Measurements from ENCODE around the gene ZNF598. TPM values are rescaled to one million over a fixed set of nuclear protein-coding genes. Genes with fewer than 3 reads are reported as not detected.

ZNF598 gene
- polyA plus RNA-seq, 4 donors, result 17.6 to 27.5 (median 18.1) TPM

- DNase-seq (ENCODE audit: low read depth in 4 of 4, low spot score in 3 of 4), result peak; percentile 75 to 81 (median 79)
These were observed 17.5 kb downstream of the ZNF598 start for GRCh38 chr16:1991948-1992703.

DNA sequence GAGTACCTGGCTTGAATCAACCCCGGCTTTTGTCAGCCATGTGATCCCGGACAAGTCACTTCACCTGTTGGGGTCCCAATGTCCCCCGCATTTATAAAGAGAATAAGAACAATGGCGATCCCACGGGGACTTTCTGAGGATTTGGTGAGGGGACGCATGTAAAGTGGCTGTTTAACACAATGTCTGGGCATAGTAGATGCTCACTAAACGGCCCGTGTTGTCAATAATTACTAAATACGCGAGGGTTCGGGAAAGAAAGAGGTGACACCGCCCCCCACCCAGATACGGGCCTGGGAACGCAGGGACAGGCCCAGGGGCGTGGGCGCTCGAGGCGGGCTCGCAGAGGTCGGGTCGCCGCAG is 18.1 kb downstream of the ZNF598 start:
- DNase-seq (ENCODE audit: low read depth in 4 of 4, low spot score in 3 of 4), result no peak

- DNase-seq (ENCODE audit: low read depth in 4 of 4, low spot score in 3 of 4), result no peak
These were observed 18.5 kb downstream of the ZNF598 start for GRCh38 chr16:1991135-1991551.

DNA sequence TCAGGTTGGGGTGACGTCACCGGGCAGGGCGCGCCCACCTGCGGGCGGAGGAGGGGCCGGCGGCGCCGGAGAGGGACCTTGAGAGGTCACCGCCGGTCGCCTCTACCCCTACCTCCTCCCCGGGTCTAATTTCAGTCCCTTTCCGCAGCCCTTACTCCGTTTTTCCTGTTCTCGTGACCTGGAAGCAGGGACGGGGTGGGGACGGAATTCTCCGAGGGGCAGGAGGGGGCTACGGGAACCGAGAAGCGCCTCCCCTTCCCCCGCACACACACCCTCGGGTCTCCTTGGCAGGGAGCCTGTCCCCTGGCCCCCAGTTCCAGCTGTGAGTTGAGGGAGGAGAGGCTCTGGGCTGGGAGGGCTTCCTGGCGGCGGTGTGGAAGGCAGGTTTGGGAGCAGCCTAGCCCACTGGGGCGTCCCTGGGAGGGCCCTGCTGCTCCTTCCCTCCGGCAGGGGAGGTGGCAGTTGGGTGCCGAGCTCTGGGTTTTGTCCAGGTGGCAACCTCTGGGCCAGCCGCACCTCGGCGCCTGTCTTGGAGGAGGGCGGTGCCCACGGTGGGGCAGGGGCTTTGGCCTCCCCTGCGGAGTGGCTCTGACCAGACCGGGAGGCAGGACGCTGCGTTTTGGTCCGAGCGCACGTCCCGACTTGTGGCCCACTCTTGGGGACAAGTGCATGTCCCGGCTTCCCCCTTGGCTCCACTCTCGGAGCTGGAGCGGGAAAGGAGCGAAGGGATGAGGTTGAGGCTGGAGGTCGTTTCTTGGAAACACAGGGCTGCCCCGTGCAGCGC is 19.1 kb downstream of the ZNF598 start:
- no peak for DNase-seq (ENCODE audit: low read depth in 4 of 4, low spot score in 3 of 4)

DNA sequence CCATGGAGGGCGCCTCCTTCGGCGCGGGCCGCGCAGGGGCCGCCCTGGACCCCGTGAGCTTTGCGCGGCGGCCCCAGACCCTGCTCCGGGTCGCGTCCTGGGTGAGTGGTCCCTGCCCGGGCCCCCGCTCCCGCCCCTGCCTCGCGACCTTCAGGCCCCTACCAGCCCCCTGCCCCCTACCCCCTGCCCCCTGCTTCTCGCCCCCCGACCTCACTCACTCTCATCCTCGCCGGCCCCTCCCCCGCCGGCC is 19.6 kb downstream of the ZNF598 start:
- no peak for DNase-seq (ENCODE audit: low read depth in 4 of 4, low spot score in 3 of 4)

DNA sequence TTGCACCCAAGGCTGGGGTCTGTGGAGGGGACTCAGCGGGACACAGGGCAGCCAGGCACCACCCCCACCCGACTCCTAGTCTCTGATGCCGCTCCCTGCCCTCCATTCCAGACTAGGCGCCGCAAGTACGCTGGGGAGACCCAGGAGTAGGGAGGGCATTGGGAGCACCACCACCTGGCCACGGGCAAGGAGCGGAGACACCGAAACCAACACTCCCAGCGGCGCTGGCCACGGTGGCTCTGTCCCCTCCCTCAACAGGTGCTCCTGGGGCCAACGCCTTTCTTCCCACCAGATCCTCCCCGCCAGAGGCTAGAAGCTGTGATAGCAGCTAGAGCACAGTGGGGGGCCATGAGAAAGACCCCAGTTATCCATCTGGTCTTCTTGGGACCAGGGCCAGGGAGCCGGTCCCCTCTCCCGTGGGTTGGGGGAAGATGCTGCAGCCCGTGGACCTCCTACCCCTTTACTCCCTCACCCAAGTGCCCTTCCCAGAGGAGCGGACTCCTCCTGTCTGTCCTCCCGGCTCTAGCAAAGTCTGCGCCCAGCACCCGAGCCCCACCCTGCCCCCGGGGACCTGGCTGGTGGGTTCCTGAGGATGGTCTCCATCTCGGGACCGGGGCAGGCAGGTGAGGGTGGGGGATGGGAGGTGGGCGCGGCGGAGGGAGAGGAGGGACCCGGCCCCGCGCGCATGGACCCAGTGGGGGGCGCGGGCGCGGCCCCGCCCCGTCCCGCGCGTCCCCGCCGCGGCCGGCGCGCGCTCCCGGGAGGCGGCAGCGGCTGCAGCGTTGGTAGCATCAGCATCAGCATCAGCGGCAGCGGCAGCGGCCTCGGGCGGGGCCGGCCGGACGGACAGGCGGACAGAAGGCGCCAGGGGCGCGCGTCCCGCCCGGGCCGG is 20.2 kb downstream of the ZNF598 start, which contains the start of gene SYNGR3:
Gene SYNGR3, plus strand, starts transcription at position 762 of the 892 bp plus-strand sequence. CDS start 133 bp downstream, outside the sequence.
- no peak for DNase-seq (ENCODE audit: low read depth in 4 of 4, low spot score in 3 of 4)

DNA sequence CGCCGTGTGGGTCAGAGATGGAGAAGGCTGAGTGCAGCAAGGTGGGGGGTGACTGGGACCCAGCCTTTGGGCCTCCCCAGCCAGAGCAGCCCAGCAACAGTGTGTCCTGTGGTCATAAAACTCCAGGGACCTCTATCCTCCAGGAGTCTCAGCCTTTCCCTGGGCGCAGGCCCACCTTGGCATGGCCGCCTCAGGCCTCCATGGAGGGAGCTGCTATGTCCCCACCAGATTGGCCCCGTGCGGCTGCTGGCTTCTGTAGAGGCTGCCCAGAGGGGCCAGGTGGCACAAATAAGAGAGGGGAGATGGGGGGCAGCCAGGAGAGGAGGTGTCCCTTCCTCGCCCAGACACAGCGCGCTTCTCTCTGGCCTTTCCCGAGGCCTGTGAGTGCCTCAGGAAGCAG is 22.4 kb downstream of the ZNF598 start:
- no peak for DNase-seq (ENCODE audit: low read depth in 4 of 4, low spot score in 3 of 4)

- no peak for DNase-seq (ENCODE audit: low read depth in 4 of 4, low spot score in 3 of 4)
These were observed 24.0 kb downstream of the ZNF598 start for GRCh38 chr16:1985466-1986150.

- DNase-seq (ENCODE audit: low read depth in 4 of 4, low spot score in 3 of 4), result no peak
These were observed 25.0 kb downstream of the ZNF598 start for GRCh38 chr16:1984347-1985225.

GRCh38 chr16:1983544-1984346 is 25.9 kb downstream of the ZNF598 start, which contains the start of gene GFER:
Gene GFER (plus strand): TSS chr16:1984193. CDS start chr16:1984219, 26 bp downstream.
- peak; percentile 78 to 87 (median 83) for DNase-seq (ENCODE audit: low read depth in 4 of 4, low spot score in 3 of 4)

DNA sequence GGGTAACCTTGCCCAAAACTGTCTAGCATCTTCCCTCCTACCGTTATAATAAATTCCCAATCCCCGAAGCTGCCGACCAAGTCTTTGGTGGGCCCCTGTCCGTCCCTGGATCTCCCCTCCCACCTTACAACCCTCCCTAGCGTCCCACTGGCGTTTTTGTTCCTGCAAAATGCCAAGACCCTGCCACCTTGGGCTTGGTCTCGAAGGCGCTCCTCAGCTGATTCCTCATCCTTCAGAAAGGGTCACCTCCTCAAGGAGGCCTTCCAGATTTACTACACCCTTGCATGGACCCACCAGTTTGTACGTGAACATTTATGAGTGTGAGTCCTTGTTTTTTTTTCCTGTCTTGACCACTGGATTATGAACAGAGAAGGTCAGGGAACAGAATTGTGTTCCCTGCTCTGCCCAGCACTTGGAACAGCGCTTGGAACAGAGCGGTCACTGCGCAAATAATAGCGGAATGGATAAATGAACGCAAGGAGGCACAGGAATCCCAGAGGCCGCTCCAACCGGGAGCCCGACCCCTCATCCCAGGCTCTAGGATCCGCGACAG is 26.6 kb downstream of the ZNF598 start:
- DNase-seq (ENCODE audit: low read depth in 4 of 4, low spot score in 3 of 4), result no peak

DNA sequence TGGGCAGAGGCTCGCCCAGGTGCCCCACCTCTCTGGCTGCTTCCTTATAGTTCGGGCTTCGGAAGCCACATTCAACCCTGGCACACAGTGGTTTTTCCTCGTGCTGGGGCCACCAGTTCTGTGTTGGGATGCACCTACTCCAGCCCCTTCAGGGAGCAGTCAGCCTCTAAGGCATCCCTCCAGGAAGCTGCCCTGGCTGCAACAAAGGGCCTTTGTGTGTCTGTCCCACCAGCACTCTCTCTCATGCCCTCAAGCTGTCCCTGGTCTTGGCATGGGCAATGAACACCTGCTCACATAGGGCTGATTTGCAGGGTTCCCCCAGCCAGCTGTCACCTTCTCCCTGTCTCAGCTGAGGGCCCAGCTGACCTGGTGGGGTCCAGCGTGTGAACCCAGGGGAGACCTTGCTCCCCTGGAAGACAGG is 27.6 kb downstream of the ZNF598 start:
- DNase-seq (ENCODE audit: low read depth in 4 of 4, low spot score in 3 of 4), result no peak

DNA sequence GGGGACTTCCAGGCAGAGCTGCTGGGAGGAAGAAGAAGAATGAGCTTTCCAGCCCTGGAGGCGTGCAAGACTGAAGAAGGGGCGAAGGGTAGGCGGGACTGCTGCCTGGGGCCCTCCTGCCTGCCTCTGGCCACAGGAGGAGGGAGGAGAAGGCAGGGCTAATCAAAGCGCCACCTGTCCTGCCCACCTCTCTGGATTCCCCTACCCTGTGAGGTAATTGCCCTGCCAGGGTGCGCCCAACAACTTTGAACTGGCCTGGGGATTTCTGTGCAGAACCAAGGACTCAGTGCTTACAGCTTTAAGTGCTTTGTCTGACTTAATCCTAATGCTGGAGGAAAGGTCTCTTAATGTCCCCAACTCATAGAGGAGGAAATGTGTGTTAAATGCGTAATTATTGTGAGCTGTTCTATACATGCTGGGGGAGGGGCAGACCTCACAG is 28.2 kb downstream of the ZNF598 start, which contains the start of gene NOXO1:
Gene NOXO1, minus strand, starts transcription at position 72 of the 439 bp plus-strand sequence. CDS start 290 bp downstream, outside the sequence.
- DNase-seq (ENCODE audit: low read depth in 4 of 4, low spot score in 3 of 4), result no peak

GRCh38 chr16:1980770-1981087 is 28.9 kb downstream of the ZNF598 start:
- no peak for DNase-seq (ENCODE audit: low read depth in 4 of 4, low spot score in 3 of 4)

- no peak for DNase-seq (ENCODE audit: low read depth in 4 of 4, low spot score in 3 of 4)
These were observed 29.4 kb downstream of the ZNF598 start for GRCh38 chr16:1980030-1980769.

- no peak for DNase-seq (ENCODE audit: low read depth in 4 of 4, low spot score in 3 of 4)
These were observed 30.2 kb downstream of the ZNF598 start for GRCh38 chr16:1979271-1980029.

Measured in right renal pelvis (tissue), 4 donors.